HPDE6-E6E7 (cell line): ENCODE data around the gene STK35.

Experiments
- DNase-seq: peaks from one replicate; pipeline ENCODE4 v3.0.0; 2011; ENCODE audit warnings: missing footprints; ENCODE audit errors: extremely low spot score

The STK35 gene

DNA sequence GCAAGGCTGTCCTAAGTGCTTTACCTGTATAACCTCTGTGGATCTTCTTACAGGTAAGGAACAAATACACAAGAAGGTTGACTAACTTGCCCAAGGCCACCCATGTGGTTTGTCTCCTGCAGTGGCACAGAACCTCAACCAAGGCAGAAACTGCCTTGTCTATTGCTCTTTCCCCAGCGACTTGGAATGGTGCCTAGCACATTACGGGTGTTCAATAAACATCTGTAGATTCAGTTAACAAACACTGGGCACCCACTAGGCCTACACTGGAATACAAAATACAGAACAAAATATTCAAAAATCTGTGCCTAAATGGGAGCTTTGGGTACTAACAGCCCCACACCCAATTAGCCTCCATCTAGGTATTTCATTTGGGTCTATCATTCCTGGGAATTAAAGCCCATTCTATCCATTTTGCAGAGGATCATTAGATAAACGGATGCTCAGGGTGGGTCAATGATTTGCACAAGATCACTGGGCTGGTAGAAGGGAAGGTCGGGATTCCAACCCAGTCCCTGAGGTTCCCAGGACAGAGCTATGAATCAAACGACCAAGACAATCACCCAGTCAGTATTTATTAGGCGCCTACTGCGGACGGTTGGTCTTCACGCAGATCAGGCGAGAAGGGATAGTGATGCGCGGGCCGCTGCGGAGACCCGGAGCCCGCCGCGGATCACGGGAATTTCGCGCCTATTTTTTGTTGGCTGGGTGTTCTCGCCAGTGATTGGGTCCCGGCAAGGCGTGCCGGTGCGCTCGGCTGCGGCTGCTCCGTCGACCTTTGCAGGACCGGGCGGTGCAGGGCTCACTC is at the start of gene STK35:
TSS of gene STK35 (plus strand) at position 771 of the 808 bp plus-strand sequence. CDS start 55 bp downstream, outside the sequence.
- peak; percentile 76 for DNase-seq

DNA sequence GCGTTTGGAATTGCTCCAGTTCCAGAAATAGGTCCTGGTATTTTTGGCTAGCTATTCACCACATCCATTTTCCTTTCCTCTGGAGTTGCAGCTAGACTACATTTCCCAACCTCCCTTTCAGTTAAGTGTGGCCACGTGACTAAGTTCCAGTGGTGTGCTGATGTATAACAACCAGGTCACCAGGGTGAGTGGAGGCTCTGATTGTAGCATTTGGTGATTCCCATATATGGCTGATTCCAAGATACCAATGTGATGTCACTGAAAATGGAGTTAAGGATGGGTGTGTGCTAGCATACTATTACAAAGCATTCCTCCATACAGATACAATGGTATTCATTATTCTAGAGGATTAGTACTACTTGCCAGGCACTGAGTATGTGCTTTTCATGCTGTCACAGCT is 49.7 kb upstream of the STK35 start:
- DNase-seq = no peak

DNA sequence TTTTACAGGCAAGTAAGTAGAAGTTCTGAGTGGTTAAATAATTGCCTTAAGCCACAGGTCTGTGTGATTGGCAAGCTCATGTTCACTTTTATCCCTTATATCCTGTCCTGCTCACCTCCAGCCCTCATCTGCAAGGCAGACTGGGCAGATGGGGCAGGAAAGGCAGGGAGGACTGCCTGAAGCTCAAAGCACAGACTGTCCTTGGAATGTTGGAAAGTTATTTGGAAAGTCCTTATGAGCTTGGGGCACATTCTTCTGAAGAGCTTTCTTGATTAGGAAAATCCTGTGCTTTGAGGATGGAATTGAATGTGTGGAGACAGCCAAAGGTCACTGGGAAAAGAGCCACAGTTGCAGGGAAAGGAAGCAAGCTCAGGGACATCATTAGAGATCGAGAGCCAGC is 48.9 kb upstream of the STK35 start:
- no peak for DNase-seq

DNA sequence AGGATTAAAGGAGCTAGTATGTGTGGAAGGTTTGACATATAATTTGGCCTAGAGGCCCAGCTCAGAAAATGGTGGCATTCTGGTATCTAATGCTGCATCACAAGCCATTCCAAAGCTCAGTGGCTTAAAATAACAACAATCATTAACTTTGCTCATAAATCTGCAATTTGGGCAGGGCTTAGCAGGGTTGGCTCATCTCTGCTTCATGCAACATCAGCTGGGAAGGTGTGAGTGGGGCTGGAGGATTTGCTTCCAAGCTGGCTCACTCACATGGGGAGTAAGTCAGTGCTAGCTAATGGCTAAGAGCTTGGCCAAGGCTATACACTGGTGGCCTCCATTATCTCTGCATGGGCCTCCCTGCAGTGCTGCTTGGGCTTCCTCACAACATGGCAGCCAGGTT is 48.0 kb upstream of the STK35 start:
- DNase-seq = no peak

DNA sequence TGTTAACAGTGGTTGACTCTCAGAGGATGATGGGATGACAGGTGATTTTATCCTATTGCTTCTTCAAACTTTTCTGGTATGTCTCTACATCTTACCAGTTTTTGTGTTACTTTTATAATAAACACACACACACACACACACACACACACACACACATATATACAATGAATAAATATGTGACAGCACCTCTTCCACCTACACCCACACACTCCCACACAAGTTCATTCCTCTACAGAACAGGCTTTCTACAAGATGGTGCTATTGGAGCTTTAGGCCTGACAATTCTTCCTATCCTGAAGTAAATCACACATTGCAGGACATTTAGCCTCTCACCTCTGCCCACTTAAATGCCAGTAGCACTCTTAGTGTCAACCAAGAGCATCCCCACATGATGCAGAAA is 46.7 kb upstream of the STK35 start:
- no peak for DNase-seq

DNA sequence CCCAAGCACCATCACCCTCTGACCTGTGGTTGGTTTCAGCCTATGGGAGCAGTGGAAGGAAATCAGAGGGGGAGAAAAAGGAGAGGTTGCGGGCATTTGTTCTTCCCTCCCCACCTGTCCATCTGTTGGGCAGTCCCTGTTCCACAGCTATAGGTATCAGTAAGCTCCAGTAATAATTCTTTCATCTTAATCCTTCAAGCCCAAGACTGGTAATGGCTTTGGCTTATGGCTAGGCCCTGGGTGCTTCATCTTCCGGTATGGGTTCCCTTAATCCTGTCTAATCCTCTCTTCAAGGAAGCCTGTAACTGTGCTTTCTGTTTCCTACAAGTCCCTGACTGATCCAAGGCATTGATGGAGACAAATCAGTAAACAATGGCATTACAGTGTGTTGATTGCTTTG is 42.2 kb upstream of the STK35 start:
- no peak for DNase-seq

DNA sequence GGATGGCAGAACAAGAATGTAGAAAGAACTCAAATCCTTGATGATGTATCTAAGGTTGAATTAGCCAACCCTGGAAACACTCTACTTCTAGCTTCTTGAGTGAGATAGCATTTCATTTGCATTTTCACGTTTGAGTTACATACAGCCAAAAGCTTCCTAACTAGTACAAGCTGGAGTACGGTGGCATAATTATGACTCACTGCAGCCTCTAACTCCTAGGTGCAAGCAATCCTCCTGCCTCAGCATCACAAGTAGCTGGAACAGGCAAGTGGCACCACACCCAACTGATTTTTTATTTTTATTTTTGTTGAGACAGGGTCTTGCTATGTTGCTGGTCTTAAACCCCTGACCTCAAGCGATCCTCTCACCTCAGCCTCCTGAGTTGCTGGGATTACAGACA is 36.5 kb upstream of the STK35 start:
- no peak for DNase-seq

DNA sequence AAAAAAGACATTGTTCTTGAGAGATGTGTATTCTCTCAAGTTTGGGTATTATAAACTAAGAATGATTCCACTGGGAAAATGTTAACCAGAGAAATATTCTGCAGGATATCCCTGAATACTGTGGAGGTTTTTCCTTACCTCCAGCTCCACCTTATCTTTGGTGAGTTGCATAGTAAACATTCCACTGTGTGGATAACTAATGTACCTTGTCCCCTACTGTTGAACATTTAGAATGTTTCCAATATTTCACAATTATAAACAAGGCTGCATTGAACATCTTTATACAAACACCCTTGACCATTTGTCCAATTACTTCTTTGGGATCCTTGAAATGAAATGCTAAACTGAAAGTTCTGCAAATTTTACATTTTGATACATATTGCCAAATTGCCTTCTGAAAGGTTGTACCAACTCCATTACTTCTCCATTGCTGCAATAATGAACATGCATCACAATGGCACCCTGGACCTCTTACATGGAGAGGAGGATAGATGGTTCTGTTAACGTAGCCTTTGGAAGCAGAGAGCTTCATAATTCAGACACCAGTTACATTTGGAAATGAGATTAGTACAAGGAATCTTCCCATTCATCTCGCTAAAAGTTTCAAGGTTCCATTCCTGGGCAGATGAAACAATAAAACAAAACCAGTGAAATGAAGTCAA is 35.0 kb upstream of the STK35 start:
- no peak for DNase-seq

DNA sequence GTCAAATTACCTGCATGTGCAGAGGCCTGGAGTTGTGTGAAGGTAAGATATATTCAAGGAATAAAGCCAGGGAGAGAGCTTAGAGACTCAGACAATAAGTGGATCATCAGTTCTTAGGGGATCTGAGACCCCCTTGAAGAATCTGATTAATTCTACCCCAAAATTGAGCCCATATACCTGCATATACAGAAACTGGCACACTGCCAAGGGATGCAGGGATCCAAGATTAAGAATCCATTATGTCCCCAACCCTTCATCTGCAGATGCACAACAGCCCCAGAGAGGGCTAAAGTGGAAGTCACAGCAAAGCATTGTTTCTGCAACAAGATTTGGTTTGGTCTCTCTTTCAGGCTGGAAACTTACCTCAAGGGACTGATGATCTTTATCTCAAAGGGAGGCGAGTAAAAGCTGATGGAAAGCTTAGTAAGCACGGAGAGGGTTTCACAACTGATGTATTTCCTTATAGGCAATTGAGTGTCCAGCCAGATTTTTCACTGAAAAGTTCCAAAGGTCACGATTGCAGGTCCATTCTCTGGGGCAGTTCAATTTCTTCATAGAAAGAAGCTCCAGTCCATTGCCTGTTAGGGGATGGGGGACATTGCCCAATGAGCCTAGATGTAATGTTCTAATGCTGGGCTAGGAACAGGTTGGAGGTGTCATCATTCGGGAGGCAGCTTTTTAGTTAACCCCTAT is 20.9 kb upstream of the STK35 start:
- DNase-seq = no peak

DNA sequence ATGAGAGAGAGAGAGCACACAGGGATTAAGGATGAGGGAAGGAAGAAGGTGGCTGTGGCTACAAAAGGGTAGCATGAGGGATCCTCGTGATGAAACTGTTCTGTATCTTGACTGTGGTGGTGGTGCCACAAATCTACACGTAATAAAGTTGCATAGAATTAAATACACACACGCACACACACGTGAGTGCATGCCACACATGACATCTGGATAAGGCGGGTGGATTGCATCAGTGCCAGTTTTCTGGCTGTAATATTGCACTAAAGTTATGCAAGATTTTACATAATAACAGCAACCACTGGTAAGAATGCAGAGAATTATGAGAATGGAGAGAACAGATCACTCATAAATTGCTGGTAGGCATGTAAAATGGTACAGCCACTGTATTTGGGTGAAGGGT is 16.9 kb upstream of the STK35 start:
- DNase-seq = no peak

DNA sequence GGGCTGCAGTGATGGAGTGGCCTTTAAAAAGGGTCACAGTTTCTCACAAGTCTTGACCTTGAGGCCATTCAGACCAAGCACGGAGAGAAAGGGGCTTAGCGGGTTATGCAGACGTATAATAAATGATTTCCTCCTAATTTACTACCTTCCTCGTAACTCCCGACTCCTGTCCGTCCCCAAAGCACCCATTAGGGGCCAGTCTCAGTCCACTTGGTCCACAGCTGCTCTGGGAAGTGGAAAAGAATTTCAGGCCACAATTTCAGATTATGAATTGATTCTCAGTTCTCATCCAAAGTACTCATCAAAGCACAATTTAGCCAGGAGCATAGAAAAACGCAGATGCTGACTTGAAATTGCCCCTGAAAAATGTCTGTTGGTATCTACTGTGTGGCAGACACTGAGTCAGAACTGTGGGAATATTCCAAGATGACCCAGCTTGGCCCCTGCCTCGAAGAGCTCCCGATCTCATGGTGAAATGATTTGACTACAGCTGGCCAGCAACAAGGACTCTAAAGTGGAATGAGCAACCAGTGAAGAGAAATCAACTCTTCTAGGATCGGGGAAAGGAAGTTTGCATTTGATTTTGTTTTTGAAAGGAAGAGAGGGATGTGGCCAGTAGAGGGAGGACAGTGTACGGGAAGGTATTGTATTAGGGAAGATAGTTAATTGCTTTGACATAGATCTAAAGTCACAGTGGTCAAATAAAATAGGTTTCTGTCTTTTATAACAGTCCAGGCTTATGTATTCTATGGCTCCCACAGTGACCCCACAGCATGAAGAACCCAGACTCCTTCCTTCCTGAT is 15.2 kb upstream of the STK35 start:
- DNase-seq = no peak

DNA sequence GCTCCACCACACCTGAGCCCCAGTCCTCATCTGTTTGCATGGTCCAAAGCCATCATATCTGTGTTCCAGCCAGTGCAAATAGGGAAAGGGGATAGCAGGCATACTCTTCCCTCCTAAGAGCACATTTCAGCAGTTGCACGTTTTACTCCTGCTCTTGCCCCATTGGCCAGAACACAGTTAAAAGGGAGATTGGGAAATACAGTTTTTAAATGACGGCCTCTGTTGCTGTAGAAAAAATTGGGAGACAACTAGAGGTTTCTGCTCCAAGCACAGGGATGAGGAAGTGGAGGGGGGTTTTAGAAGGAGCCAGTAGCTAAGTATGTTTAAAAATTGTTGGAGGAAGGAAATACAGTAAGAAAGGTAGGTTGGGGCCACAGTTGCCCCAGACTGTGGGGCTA is 14.6 kb upstream of the STK35 start:
- no peak for DNase-seq

DNA sequence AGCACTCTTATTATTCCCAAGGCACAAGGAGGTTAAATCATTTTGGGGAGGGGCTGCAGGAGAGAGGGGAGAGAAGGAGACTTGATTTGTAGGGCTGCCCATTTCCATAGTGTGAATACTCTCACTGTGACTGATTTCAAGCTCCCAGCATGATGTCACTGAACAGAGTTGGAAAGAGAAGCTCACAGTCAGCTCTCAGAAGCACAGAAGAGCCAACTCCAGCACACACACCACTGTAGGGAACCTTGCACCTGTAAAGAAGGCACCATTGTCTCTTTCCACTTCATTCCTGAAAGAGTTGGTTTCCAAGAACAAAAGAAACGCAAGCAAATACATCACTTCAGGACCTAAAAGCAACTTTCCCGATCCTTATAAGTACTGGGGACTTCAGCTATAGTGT is 12.7 kb upstream of the STK35 start:
- DNase-seq = no peak

DNA sequence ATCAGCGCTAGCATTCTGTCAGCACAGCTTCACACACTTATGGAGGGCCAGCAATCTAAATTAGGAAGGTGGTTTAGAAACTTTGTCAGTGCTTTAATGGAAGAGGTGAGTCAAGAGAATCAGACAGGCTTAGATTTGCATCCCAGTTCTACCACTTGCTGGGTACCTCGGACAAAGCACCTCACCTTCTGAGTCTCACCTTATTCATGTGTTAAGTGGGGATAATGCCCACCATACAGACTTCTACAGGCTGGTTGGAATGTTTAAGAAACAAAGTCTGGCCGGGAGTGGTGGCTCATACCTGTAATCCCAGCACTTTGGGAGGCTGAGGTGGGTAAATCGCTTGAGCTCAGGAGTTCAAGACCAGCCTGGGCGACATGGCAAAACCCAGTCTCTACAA is 12.2 kb upstream of the STK35 start:
- no peak for DNase-seq

DNA sequence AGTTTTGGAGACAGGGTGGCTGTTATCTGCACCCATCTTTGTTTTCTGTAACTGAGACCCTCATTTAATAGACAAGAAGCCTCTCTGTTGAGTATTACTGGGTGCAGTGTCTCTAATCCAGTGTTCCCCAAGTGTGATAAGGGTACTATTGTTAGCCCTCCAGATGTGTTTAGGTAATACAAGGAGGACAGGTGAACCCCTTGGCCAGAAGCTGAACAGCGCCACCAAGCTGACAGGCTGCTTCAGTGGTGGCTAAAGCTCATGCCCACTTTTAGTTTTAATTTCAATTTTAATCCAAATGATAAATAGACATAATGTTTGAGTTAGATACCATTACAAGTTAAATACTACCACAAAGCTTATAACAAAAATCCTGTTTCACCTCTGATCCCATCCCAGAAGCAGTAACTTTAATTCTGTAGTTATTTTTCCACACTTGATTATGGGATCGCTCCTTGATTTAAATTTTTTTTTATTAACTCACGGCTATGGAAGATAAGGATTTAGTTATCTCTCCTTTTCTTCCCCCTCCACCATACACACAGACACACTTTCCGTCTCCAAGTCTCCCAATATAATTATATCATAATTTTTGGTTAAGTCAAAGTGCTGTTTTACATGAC is 8.4 kb upstream of the STK35 start:
- DNase-seq = peak; percentile 60

DNA sequence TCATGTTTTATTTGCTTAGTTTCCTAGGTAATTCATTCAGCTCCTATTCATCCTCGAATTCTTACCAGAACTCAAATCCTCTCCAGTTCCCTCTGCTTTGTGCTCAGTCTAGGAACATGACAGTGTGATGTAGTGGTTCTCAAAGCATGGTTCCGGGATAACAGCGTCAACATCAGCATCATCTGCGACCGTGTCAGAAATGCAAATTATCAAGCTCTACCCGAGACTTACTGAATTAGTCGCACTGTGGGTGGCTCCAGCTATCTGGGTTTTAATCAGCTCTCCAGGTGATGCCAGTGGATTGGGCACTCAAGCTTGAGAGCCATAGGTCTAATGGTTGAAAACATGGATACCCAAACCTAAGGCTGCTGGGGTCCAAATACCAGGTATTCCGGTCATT is 7.7 kb upstream of the STK35 start:
- DNase-seq = no peak

DNA sequence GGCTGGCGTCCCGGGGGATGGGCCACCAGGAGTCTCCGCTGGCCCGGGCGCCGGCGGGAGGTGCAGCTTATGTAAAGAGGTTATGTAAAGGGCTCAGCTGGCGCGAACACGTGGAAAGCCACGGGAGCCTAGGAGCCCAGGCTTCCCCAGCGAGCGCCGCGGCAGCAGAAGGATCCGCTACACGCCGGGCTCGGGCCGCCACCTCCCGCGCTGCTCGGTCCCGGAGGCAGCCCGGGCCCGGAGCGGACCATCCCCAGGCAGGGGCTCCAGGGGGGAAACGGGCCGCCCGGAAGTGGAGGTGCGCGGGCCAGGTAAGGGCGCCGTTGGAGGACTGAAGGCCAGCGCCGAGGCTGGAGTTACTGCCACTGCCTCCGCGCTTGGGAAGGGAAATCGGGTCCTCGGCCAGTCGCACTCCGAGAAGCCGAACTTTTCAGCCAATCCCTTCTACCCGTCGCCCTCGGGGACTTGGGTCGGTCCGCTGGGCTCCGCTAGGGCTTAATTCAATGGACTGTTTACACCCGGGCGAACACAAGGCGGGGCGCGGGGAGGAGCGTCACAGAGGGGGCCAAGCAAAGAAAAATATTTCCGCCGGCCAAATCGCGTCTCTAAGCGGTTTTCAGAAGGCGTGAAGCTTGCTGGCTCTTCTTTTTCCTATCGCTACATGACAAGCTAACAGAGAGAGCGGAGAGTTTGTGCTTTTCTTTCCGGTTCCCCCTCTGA is 398 bp downstream of the STK35 start:
- peak; percentile 99 for DNase-seq

DNA sequence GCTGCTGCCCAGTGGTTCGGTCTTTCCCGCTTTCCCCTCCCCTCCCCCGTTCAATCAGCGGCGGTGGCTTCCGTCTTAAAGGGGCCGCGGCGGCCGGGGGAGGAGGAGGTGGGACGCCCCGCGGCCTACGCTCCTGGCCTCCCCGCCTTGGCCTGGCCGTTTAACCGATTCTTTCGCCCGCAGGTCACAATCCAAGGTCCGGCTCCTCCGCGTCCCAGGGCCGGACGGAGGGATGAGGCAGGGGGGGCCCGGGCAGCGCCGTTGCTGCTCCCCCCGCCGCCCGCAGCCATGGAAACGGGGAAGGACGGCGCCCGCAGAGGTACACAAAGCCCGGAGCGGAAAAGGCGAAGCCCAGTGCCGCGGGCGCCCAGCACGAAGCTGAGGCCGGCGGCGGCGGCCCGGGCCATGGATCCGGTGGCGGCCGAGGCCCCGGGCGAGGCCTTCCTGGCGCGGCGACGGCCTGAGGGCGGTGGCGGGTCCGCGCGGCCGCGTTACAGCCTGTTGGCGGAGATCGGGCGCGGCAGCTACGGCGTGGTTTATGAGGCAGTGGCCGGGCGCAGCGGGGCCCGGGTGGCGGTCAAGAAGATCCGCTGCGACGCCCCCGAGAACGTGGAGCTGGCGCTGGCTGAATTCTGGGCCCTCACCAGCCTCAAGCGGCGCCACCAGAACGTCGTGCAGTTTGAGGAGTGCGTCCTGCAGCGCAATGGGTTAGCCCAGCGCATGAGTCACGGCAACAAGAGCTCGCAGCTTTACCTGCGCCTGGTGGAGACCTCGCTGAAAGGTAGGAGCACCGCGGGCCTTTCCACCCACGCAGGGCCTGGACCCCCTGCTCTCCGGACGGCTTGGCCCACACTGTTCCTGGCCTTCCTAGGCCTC is 1.2 kb downstream of the STK35 start:
- DNase-seq = peak; percentile 96

DNA sequence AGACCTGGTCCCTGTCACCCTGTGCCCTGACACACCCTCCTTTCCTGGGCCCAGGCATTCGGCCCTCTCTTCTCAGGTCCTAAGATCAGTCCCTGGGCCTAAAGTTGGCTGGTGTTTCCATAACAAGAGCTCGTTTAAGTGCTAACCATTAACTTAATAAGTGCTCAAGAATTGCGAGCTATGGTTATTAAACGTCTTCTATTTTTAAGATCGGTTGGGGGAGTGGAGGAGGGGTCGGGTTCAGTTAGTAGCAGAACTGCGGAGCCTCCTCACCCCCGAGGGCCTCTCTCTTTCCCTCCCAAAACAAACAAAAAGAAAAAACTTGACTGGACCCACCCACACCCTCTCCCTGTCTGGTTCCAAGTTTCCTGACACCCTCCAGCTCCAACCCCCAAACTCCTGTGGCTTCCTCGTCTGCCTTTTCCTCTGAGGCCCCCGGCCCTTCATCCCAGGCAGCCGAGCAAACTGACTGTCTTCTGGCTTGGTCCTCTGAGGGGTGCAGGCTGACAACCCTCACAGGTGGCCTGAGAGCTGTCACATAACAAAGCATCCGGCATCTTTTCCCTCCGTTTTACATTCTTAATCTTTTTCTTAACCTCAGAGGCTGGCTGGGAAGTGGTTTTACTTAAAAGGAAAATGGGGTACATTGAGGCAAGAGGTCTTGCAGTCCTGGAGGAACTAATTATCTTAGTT is 2.0 kb downstream of the STK35 start:
- no peak for DNase-seq
